ENCODE measurements around the gene ACAP3.

GRCh38 chr1:1332774-1333480, 25.2 kb upstream of the ACAP3 start:
- no peak for TF ChIP-seq EZH2phosphoT487 (IDR thresholded peaks at IDR 0.05; ENCODE audit: low read length)
- TF ChIP-seq CTCF (IDR thresholded peaks at IDR 0.05; ENCODE audit: low read length): no peak

All from MM.1S (cell line).